Thymus (tissue), 11 donors: Measurements from ENCODE around the gene RND1. TPM values are rescaled to one million over a fixed set of nuclear protein-coding genes. Genes with fewer than 3 reads are reported as not detected.
A peak's percentile ranks its signal among the peaks of the same experiment; 100 is the strongest.

ENCODE experiments used
- DNase-seq, 9 donors: peaks; one replicate each; pipeline ENCODE4 v3.0.0-alpha.2; 2013; ENCODE audit warnings: low spot score in 9 of 9, low read depth in 6 of 9, missing footprints in 1 of 9
- H3K27ac ChIP-seq, 2 donors: one replicate each; pipeline ENCODE4 v1.5.1; 2013; ENCODE audit warnings: control low read depth in 1 of 2, low read depth in 1 of 2, low read length in 1 of 2, mild to moderate bottlenecking in 1 of 2, moderate library complexity in 1 of 2
- H3K27me3 ChIP-seq, 2 donors: one replicate each; pipeline ENCODE4 v1.5.1; 2013; ENCODE audit warnings: low read length in 1 of 2; ENCODE audit not compliant: control insufficient read depth in 2 of 2, insufficient read depth in 1 of 2
- H3K36me3 ChIP-seq, 2 donors: one replicate each; pipeline ENCODE4 v1.5.1; 2013; ENCODE audit warnings: low read length in 1 of 2, mild to moderate bottlenecking in 1 of 2, moderate library complexity in 1 of 2; ENCODE audit not compliant: control insufficient read depth in 2 of 2, insufficient read depth in 2 of 2
- H3K4me1 ChIP-seq, 2 donors: one replicate each; pipeline ENCODE4 v1.5.1; 2013; ENCODE audit warnings: low read length in 2 of 2; ENCODE audit not compliant: control insufficient read depth in 2 of 2, insufficient read depth in 2 of 2
- H3K4me3 ChIP-seq, 2 donors: one replicate each; pipeline ENCODE4 v1.5.1; 2013; ENCODE audit warnings: low read length in 2 of 2, control low read depth in 1 of 2, mild to moderate bottlenecking in 1 of 2
- H3K9me3 ChIP-seq, 2 donors: one replicate each; pipeline ENCODE4 v1.5.1; 2013; ENCODE audit warnings: low read length in 1 of 2, mild to moderate bottlenecking in 1 of 2; ENCODE audit not compliant: control insufficient read depth in 2 of 2, insufficient read depth in 1 of 2
- WGBS: extraction: QIAGEN DNeasy Blood & Tissue Kit; methylation state at CpG from one replicate; pipeline ENCODE4 v1.1.7; 2013; 5-methylcytosine and 5-hydroxymethylcytosine counted together
- polyA plus RNA-seq: library from polyadenylated mRNA; stranded (reverse); fragments of 200-250 nt; gene quantifications from one replicate; pipeline ENCODE4 v1.2.3, GENCODE V29; 2013
- total RNA-seq: library from RNA; stranded (reverse); fragments of 120-200 nt; gene quantifications from one replicate; pipeline ENCODE4 v1.2.4, GENCODE V29; 2013
- donor health status: healthy.

RND1 gene
- total and polyA plus RNA-seq, 2 donors: 1.1 to 1.8 TPM

DNA sequence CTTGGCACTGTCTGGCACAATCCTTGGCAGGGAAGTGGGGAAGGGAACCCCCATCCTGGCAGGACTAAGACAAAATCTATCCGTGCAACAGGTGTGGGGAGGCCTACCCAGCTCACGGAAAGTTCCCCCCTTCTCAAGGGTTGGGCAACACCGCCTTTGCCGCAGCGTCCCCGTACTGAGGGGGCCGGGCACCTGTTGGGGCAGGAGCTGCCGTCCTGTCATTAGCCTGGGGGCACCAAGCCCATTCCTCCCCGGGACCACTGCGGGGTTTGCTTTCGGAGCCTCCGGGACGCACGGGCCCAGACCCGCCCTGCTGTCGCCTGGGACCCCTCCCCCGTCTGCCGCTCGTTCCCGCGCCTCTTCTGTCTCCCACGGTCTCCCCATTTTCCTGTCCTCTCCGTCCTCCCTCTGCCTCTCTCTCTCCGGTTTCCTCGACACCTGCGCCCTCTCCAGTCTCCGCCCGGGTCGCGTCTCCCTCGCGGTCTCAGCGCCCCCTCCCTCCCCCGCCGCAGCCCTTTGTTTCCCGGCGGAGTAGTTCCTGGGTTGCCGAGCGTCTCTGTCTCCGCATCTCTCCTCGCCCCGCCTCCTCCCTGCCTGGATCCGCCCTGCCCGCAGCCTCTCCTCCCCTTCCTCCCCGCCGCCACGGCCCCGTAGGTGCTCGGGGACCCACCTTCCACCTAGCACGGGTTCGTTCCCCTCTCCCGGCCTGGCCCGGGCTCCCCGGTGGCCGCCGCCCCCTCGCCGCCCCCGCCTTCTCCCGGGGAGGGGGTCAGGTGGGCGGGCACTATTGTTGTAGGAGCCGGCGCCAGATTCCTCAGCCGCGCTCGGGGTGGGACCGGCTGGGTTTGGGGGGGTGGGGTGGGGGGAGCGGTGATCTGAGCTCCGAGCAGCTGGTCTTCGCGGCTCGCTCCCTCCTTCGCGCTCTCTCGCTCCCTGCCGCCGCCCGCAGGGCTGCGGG lies 47.5 kb downstream of the RND1 start, which contains the start of gene CACNB3:
CACNB3 (plus strand) TSS at position 624 of the 958 bp plus-strand sequence. CDS start 434 bp downstream, outside the sequence.
- Histone ChIP-seq H3K36me3 (no peaks in the 10 kb centered on the region), H3K27ac (peak within 1 kb of the TSS in 1 of 2 donors; percentile 20), H3K9me3 (no peaks in the 10 kb centered on the region), H3K4me3 (peak within 1 kb of the TSS; percentile 64 to 68), H3K27me3 (peaks cover 0 to 50% of the 10 kb centered on the region in 2 donors), H3K4me1 (peaks cover 13 to 43% of the 10 kb centered on the region in 2 donors)
- under 1% methylated on average over 79 of the region's 79 CpGs for WGBS
- peak in 8 of 9 donors; percentile 19 to 88 (median 76) for DNase-seq

DNA sequence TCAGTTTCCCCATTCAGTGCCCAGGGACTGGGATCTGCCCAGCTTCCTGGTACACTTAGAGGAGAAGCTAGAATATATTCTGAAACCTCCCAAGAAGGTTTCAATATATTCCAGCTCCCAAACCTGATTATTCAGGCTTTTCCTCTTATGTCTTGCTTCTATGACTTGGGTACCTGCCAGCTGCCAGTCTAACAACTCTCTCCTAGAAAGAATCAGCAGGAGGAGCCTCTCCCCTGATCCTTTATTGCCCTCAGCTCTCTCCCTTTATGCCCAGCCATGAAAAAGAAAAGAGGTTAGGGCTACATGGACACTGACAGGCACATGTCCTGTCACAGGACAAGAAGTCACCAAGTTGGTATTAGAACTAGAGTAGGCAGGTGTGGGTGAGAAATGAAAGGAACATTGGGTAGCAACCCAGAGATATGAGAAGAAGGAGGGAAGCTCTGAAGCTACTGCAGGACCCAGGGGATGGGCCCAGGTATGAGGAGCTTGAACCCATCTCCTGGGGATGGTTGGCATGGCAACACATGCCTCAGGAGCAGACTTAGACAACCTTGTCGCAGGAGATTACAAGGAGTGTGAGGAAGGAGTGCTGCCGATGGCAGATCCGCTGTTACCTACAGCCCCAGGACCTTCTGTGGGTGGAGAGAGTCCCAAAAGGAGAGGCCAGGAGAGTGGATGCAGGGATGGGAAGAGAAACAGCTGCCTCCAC lies 49.4 kb downstream of the RND1 start:
- no peaks in the 10 kb centered on the region for H3K9me3 ChIP-seq
- H3K4me3 ChIP-seq: peak overlapping the region; percentile 58 to 61
- no peak for DNase-seq
- no peaks in the 10 kb centered on the region for H3K36me3 ChIP-seq
- H3K4me1 ChIP-seq: peaks cover 13 to 43% of the 10 kb centered on the region in 2 donors
- H3K27me3 ChIP-seq: peaks cover 0 to 56% of the 10 kb centered on the region in 2 donors
- H3K27ac ChIP-seq: no peak overlapping the region
- 97% methylated on average over 3 of the region's 3 CpGs for WGBS

DNA sequence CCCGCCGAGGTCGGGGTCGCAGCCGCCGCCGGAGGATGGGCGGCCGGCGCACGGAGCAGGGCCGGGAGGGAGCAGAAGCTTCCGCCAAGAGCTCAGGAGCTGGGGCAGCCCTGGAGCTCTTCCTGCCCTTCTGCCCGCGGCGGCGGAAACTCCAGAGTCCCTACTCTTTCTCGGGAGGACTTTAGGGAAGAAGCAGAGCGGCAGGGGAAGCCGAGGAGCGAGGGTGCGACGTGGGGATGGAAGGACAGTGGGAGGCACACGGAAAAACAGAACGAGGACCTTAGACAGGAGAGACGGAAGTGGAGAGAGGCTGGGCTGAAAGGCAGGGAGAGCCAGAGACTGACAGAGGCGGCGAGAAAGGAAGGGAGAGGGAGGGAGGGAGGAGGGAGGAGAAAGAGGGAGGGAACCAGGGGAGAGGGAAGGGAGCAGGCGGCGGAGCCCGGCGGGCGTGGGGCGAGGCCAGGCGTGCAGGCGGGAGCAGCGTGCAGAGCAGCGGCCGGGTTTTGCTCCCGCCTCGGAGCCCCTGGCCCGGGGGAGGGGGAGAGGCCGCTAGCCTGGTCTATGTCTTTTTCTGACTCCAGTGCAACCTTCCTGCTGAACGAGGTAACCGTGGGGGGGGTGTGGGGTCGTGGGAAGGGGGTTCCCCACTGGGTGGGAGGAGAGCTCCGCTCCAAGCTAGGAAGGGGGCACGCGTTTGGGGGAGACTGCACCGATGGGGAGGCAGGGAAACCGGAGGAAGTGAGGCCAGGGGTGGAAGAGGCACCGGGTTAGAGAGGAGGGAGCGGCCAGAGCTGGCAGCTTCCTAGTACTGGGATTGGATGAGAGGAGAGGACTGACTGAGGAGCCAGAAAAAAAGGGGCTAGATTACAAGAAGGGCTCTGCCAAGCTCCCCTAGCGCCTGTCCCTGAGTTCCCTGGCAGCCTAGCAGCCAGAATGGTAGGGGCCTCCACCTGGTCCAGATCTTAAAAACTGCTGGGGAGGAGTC lies 50.3 kb downstream of the RND1 start:
- H3K36me3 ChIP-seq: no peaks in the 10 kb centered on the region
- DNase-seq: peak in 6 of 9 donors; percentile 13 to 65 (median 34)
- H3K9me3 ChIP-seq: no peaks in the 10 kb centered on the region
- H3K27me3 ChIP-seq: peaks cover 0 to 56% of the 10 kb centered on the region in 2 donors
- peak overlapping the region in 1 of 2 donors; percentile 55 for H3K27ac ChIP-seq
- H3K4me3 ChIP-seq: peak overlapping the region; percentile 58 to 61
- WGBS: 2% methylated on average over 54 of the region's 54 CpGs
- peaks cover 13 to 43% of the 10 kb centered on the region in 2 donors for H3K4me1 ChIP-seq

DNA sequence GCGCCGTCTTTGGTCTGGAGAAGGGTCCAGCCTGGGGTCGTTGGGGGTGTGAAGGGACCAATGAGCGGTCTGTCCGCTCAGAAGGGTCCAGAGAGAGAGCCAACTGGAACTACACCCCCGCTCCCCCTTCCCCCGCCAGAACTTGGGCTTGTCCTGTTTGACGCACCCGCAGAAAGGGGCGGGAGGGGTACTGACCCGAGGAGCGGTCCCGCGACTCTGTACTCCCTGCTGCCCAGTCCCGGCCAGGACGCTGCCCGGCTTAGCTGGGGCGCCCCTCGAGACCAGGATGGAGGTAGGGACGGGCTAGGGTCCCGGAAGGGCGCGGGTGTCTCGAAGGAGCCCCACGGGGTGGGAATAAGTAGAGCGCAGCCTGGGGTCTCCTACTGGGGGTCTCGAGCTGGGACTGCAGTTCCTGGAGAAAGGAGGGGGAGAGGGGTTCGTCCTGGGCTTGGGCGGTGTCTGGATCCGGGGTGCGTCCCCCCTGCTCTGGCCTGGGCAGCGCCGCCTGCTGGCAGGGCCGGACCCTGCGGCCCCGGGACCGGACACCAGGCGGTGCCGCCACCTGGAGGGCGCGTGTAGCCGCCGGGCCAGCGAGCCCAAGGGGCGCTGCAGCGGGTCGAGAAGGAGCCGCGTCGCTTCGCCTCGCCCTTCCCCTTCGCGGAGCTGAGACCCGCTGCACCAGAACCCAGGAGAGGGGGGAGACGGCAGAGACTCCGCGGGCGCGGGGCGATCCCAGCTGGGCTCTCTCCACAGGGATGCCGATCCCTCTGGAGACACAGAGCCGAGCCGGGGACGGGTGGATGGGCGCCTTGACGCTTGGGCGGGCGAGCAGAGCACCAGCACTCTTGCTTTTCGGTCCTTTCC lies 51.2 kb downstream of the RND1 start:
- Histone ChIP-seq H3K4me3 (peak overlapping the region; percentile 58 to 61), H3K27ac (peak overlapping the region; percentile 50 to 55), H3K36me3 (no peaks in the 10 kb centered on the region), H3K9me3 (no peaks in the 10 kb centered on the region), H3K27me3 (peaks cover 0 to 56% of the 10 kb centered on the region in 2 donors), H3K4me1 (peaks cover 13 to 43% of the 10 kb centered on the region in 2 donors)
- peak in 4 of 9 donors; percentile 34 to 68 (median 68) for DNase-seq
- 1% methylated on average over 69 of the region's 70 CpGs for WGBS

DNA sequence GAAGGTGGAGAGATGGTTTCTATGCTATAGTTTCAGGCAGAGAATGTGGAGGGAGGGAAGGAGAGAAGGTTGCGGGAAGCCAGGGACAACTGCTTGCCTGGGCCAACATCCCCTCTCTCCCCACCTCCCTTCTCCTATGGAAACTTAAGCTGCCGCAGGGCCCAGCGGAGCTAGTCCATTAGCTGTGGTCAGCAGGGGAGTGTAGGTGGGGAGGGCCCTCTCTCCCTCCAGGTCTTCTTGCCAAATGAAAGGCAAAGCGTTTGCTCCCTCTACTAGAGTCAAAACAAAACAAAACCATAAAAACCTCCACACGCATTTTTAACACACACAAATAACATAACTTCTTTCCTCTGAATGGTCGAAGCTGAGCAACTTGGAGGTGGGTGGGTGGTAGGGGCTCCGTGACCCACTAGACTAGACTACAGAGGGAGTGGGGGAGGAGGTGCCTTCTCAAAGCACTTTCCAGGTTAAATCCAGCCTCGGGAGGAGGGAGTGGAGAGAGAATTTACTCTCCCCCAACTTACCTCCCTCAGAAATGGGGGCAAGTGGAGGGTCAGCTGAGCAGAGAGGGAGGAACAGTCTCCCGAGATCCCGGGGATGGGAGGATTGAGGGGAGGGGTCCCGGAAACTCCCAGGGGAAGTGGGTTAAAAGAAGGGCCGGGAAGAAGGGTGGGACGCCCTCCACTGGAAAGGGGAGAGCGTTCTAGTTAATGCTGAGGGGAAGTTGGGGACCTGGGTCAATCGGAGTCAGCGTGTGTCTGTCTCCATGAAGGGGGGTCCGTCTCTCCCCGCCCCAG lies 52.0 kb downstream of the RND1 start:
- Histone ChIP-seq H3K27me3 (peaks cover 0 to 52% of the 10 kb centered on the region in 2 donors), H3K9me3 (no peaks in the 10 kb centered on the region), H3K27ac (no peak overlapping the region), H3K4me3 (peak overlapping the region in 1 of 2 donors; percentile 58), H3K4me1 (peaks cover 11 to 37% of the 10 kb centered on the region in 2 donors), H3K36me3 (no peaks in the 10 kb centered on the region)
- 42% methylated on average over 18 of the region's 18 CpGs for WGBS
- DNase-seq: no peak

DNA sequence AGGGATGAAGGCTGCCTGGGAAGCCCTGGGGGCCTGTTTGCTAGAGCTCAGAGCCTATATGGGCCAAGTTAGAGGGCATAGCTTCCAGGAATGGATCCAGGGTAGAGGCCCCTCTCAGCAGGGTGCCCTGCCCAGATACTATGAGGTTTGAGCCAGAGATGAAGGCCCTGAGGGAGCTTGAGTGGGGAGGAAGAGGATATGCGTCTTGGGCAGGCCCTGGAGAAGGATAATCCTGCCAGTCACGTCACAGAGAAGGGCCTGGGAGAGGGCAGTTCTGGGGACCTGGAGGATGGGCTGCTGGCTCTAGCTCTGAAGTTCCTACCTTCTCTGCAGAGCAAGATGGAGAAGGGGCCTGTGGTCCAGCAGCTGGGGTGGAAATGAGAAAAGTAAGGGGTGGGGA lies 53.3 kb downstream of the RND1 start:
- H3K27me3 ChIP-seq: peaks cover 0 to 45% of the 10 kb centered on the region in 2 donors
- no peak for DNase-seq
- H3K27ac ChIP-seq: no peak overlapping the region
- H3K4me3 ChIP-seq: no peak overlapping the region
- no peaks in the 10 kb centered on the region for H3K9me3 ChIP-seq
- H3K4me1 ChIP-seq: peaks cover 6 to 29% of the 10 kb centered on the region in 2 donors
- WGBS: 93% methylated on average over 2 of the region's 2 CpGs
- H3K36me3 ChIP-seq: no peaks in the 10 kb centered on the region

DNA sequence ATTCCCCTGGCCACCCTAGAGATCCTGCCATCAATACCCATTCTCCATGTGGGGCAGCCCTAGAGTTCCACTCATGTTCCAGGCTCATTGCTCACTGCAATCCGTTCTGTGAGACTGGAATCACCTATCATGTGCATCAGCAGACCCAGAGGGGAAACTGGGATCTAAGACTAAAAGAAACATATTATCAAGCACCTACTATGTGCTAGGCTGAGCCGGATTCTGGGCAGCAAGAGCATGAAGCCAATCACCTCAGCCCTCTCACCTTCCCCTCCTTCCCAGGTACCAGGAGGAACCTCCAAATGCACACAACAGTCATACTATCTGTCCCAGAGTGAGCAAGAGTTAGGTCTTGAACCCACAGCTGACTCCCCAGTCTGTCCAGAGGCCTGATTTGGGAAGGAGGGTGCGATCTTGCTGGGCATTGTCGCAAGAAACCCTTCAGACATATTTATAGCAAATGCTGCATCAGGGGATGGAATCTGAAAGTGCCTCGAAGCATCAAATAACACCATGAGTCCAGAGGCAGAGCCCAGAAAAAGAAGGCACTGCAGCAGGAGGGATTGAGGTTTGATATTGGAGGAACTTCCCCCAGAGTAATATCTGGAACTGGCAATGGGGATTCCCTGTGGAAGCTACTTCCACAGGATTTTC lies 54.1 kb downstream of the RND1 start:
- 96% methylated on average over 5 of the region's 5 CpGs for WGBS

More for the DNA sequence above, 54.1 kb downstream of the RND1 start:
- H3K36me3 ChIP-seq: no peaks in the 10 kb centered on the region
- peaks cover 5 to 20% of the 10 kb centered on the region in 2 donors for H3K4me1 ChIP-seq
- H3K27ac ChIP-seq: no peak overlapping the region
- H3K4me3 ChIP-seq: no peak overlapping the region
- DNase-seq: no peak
- peaks cover 0 to 37% of the 10 kb centered on the region in 2 donors for H3K27me3 ChIP-seq
- no peaks in the 10 kb centered on the region for H3K9me3 ChIP-seq
